Neural crest cell (in vitro differentiated cells): ENCODE data around the gene ULK4. TPM values are rescaled to one million over a fixed set of nuclear protein-coding genes. Genes with fewer than 3 reads are reported as not detected.

Source experiments
- DNase-seq: peaks from one replicate; pipeline ENCODE4 v3.0.0; 2021; ENCODE audit warnings: low read depth, mixed read lengths, low spot score
- H3K27ac Mint-ChIP-seq: one replicate; pipeline ENCODE4 v1.8.0; 2021; ENCODE audit warnings: mild to moderate bottlenecking, mixed read lengths; ENCODE audit not compliant: unreplicated experiment
- H3K27me3 Mint-ChIP-seq: 2 replicates; pipeline ENCODE4 v1.8.0; 2021; ENCODE audit warnings: low read depth, mild to moderate bottlenecking, mixed read lengths
- H3K36me3 Mint-ChIP-seq: 2 replicates; pipeline ENCODE4 v1.8.0; 2021; ENCODE audit warnings: low read depth, mild to moderate bottlenecking, mixed read lengths
- H3K4me1 Mint-ChIP-seq: 2 replicates; pipeline ENCODE4 v1.8.0; 2021; ENCODE audit warnings: mixed read lengths
- H3K4me3 Mint-ChIP-seq: one replicate; pipeline ENCODE4 v1.8.0; 2021; ENCODE audit warnings: mild to moderate bottlenecking, mixed read lengths
- H3K9me3 Mint-ChIP-seq: 2 replicates; pipeline ENCODE4 v1.8.0; 2021; ENCODE audit warnings: mixed read lengths
- CTCF ChIP-seq: fragments of 200-600 bp; sonication (generic); conservative IDR thresholded peaks from 2 replicates; pipeline ENCODE4 v1.5.0; 2021; ENCODE audit warnings: antibody characterized with exemption, mild to moderate bottlenecking
- total RNA-seq: library from RNA; stranded (reverse); gene quantifications from 2 replicates; pipeline ENCODE4 v1.2.1, GENCODE V29; 2021

ULK4 gene
- total RNA-seq, 1 donor from 2014 or later: 10.2 TPM

- Mint-ChIP-seq H3K9me3 (peaks cover 6% of the 10 kb centered on the region), H3K27ac (no peak overlapping the region), H3K4me3 (no peak overlapping the region), H3K36me3 (peaks cover 2% of the 10 kb centered on the region), H3K27me3 (no peaks in the 10 kb centered on the region), H3K4me1 (peaks cover 12% of the 10 kb centered on the region)
- no peak for DNase-seq
- no peak for TF ChIP-seq CTCF
These were observed 440.8 kb downstream of the ULK4 start for GRCh38 chr3:41521010-41521655.

- H3K27me3 Mint-ChIP-seq: no peaks in the 10 kb centered on the region
- peaks cover 3% of the 10 kb centered on the region for H3K4me1 Mint-ChIP-seq
- peaks cover 2% of the 10 kb centered on the region for H3K36me3 Mint-ChIP-seq
- no peak overlapping the region for H3K27ac Mint-ChIP-seq
- H3K9me3 Mint-ChIP-seq: peaks cover 6% of the 10 kb centered on the region
- no peak overlapping the region for H3K4me3 Mint-ChIP-seq
- no peak for TF ChIP-seq CTCF
- no peak for DNase-seq
These were observed 442.2 kb downstream of the ULK4 start for GRCh38 chr3:41519746-41520145.

GRCh38 chr3:41518626-41519025 lies 443.3 kb downstream of the ULK4 start:
- no peak for TF ChIP-seq CTCF
- no peaks in the 10 kb centered on the region for H3K27me3 Mint-ChIP-seq
- no peak overlapping the region for H3K27ac Mint-ChIP-seq
- H3K9me3 Mint-ChIP-seq: peaks cover 9% of the 10 kb centered on the region
- H3K36me3 Mint-ChIP-seq: peaks cover 2% of the 10 kb centered on the region
- no peak for DNase-seq
- H3K4me3 Mint-ChIP-seq: no peak overlapping the region
- H3K4me1 Mint-ChIP-seq: peaks cover 3% of the 10 kb centered on the region

- Mint-ChIP-seq H3K27ac (no peak overlapping the region), H3K9me3 (peaks cover 27% of the 10 kb centered on the region), H3K36me3 (peaks cover 26% of the 10 kb centered on the region), H3K4me1 (no peaks in the 10 kb centered on the region), H3K4me3 (no peak overlapping the region), H3K27me3 (no peaks in the 10 kb centered on the region)
- no peak for DNase-seq
- TF ChIP-seq CTCF: no peak
These were observed 453.7 kb downstream of the ULK4 start for GRCh38 chr3:41508063-41508696.

- peaks cover 20% of the 10 kb centered on the region for H3K36me3 Mint-ChIP-seq
These were observed 454.4 kb downstream of the ULK4 start for GRCh38 chr3:41507336-41508062.

More at GRCh38 chr3:41507336-41508062, 454.4 kb downstream of the ULK4 start:
- no peaks in the 10 kb centered on the region for H3K4me1 Mint-ChIP-seq
- H3K27me3 Mint-ChIP-seq: no peaks in the 10 kb centered on the region
- H3K9me3 Mint-ChIP-seq: peaks cover 22% of the 10 kb centered on the region
- no peak overlapping the region for H3K4me3 Mint-ChIP-seq
- H3K27ac Mint-ChIP-seq: no peak overlapping the region
- DNase-seq: no peak
- TF ChIP-seq CTCF: no peak
